NCI-H1048 (cell line): ENCODE results near the gene NES.
A peak's percentile ranks its signal among the peaks of the same experiment; 100 is the strongest.

ENCODE experiments used
- DNase-seq: peaks from one replicate; lab custom pipeline; 2025; lab: John Stamatoyannopoulos, UW

NES gene

DNA sequence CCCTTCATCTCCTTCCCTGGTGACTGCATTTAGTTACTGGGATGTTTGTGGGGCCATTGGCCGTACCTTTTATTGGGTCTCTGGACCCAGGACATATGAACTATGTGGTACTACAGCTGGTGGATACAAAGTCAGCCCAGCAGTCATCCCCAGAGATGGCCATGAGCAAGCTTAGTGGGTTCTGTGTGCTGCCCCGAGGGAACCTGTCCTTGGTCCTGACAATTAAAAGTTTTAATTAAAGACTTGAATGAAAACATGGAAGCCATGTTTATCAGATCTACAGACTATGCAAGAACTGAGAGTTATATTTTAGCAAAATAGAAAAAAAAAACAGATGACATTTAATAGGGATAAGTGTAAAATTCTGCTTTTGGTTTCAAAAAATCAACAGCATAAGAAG lies 2.8 kb upstream of the NES start:
- no peak for DNase-seq

DNA sequence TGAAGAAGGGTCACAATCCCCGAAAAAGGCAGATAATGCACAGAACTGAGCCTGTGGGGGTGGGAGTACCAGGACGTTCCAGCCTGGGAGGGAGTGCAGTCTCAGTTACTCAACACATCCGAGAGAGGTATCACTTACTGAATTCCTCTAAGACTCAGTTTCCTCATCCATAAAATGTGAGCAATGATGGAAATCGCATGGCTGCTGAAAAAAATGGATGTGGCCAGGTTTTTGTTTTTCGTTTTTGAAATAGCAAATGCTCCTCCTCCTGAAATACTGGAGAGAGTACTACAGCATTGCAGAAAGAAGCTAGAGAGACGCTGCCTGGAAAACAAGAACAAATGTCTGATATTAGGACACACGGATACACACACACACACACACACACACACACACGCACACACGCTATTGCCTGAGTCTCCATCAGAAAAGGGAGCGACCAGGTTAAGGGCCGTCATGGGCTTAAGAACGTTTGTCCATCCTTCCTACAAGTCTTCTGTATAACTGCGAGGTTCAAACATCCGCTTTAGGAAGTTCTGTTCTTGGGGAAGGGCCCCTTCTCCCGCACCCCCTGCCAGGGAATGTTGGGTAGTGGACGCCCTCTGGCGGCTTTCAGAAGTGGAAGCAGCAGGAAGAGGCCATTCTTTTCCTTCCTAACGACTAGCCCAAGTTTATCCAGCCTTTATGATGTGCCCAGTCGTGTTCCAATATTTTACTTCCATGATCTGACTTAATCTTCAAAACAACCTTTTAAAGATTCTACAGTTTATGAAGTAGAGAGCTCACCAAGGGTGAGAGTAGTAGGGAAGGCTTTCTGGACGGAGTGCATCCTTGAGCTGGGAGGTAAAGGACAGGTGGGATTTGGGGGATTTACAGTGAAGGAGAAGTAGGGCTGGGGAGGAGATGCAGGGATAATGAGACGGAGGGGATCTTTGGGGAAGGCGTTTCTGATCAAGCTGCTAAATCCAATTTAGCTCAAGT lies 699 bp upstream of the NES start:
- peak; percentile 53 for DNase-seq

DNA sequence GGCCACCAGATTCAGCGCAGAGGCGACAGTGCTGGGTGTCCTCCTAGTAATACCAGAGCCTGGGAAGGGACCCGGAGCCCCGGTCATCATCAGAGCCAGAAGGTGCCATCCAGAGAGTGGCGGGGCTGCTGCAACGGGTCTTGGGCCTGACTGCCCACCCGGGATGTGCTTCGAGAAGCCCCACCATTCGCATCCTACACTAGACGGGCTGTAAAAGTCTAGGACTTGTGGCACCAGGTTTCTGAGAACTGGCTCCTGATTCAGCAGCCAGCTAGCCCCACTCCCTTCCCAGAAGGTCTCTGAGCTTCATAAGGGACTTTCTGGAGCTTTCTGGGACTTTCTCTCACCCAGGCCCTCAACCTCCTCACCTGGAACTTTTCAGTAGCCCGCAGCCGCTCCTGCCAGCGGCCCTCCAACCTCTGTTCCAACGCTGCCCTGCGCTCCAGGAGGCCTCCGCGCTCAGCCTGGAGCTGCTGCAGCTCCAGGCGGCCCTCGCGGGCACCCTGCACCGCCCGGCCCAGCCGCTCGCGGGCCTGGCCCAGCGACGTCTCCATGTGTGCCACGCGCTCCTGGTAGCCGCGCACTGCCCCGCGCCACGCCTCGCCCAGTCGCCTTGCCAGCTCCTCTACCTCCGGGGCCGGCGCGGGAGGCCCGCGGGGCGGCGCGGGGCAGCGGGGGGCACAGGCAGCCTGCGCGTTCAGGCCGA lies 940 bp downstream of the NES start:
- no peak for DNase-seq

GRCh38 chr1:156675210-156676113 lies 1.7 kb downstream of the NES start:
- no peak for DNase-seq

GRCh38 chr1:156673387-156674121 lies 3.7 kb downstream of the NES start:
- no peak for DNase-seq

GRCh38 chr1:156671804-156672203 lies 5.4 kb downstream of the NES start:
- DNase-seq: no peak

DNA sequence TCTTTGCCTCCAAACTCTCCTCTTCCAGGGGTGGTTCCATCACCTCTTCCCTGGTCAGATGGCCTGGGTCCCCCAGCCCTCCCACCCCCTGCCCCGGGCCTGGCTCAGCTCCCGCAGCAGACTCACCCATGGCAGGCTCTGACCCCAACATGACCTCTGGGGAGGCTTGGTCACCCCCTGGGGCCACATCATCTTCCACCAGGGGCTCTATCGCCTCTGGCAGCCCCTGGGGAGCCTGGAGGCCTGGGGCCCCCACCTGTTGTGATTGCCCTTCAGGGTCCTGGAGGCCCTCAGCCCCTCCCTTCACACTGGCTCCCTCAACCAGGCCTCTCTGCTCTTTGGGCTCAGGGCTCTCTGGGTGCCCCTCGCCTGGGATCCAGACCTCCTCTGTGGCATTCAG lies 6.4 kb downstream of the NES start:
- DNase-seq: no peak

GRCh38 chr1:156670359-156670758 lies 6.8 kb downstream of the NES start:
- no peak for DNase-seq

- DNase-seq: no peak
Observed at GRCh38 chr1:156669794-156670193, 7.4 kb downstream of the NES start.

GRCh38 chr1:156668801-156669637 lies 8.2 kb downstream of the NES start:
- no peak for DNase-seq

- DNase-seq: no peak
Observed at GRCh38 chr1:156667968-156668709, 9.1 kb downstream of the NES start.

GRCh38 chr1:156667610-156667967 lies 9.6 kb downstream of the NES start:
- DNase-seq: no peak

GRCh38 chr1:156666862-156667609 lies 10.2 kb downstream of the NES start:
- DNase-seq: no peak

DNA sequence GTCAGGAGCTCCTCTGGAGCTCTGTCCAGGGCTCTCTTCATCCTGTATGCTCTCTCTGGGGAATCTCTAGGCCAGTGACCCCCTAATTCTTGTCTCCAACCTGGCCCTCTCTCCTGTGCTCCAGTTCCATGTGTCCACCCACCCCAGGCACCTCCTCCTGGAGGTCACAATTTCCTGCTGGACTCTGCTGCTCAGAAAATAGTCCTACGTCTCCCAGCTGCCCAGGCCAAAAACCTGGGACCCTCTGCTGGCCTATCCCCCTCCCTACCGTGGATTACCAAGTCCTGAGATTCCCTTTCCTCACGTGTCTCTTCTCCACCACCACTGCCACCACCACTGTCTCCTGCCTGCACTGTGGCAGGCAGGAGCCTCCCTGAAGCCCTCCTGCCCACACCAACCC lies 11.7 kb downstream of the NES start:
- no peak for DNase-seq

GRCh38 chr1:156664767-156665411 lies 12.3 kb downstream of the NES start:
- no peak for DNase-seq

GRCh38 chr1:156664046-156664766 lies 13.0 kb downstream of the NES start:
- no peak for DNase-seq

GRCh38 chr1:156663178-156663577 lies 14.0 kb downstream of the NES start:
- DNase-seq: no peak

GRCh38 chr1:156662800-156663055 lies 14.5 kb downstream of the NES start:
- DNase-seq: no peak
